IMR-90 (cell line): ENCODE data around the gene HECTD1. TPM values are rescaled to one million over a fixed set of nuclear protein-coding genes. Genes with fewer than 3 reads are reported as not detected.

Source experiments
- ATAC-seq: fragments of 200-7000 bp; cut with Tn5 transposase; 2 replicates; pipeline ENCODE4 v1.9.1; 2020; ENCODE audit warnings: low read depth, mild to moderate bottlenecking, moderate library complexity
- BruUV-seq: library from RNA; stranded (reverse); fragments of 400-500 nt; replicated peaks from 2 replicates; lab custom pipeline; 2021; lab: Mats Ljungman, UMichigan
- CTCF ChIA-PET: fragments of 300-600 bp; formaldehyde crosslinking; extraction: SDS; loops from one replicate; lab custom pipeline; 2021; ENCODE audit warnings: antibody characterized with exemption; lab: Yijun Ruan, JAX
- POLR2A ChIA-PET: fragments of 300-600 bp; sonication (Branson Sonifier 250); formaldehyde crosslinking; loops from one replicate; lab custom pipeline; 2022; ENCODE audit warnings: antibody characterized with exemption; ENCODE audit not compliant: unreplicated experiment; lab: Charles Lee
- DNase-seq: peaks from one replicate; pipeline ENCODE4 v3.0.0; 2013
- H2AFZ ChIP-seq: replicated peaks from 2 replicates; pipeline ENCODE3; 2013; ENCODE audit warnings: low read length, mild to moderate bottlenecking; ENCODE audit not compliant: poor library complexity
- H2AK5ac ChIP-seq: 2 replicates; pipeline ENCODE4 v1.6.1; 2013; ENCODE audit warnings: low read depth, low read length, inconsistent platforms
- H2AK9ac ChIP-seq: replicated peaks from 2 replicates; pipeline ENCODE3; 2013; ENCODE audit warnings: mild to moderate bottlenecking, low read depth, low read length, moderate library complexity; ENCODE audit not compliant: poor library complexity
- H2BK120ac ChIP-seq: 2 replicates; pipeline ENCODE4 v1.6.1; 2013; ENCODE audit warnings: low read depth, low read length, inconsistent platforms
- H2BK15ac ChIP-seq: 3 replicates; pipeline ENCODE4 v1.6.1; 2013; ENCODE audit warnings: low read depth, low read length, inconsistent platforms
- H2BK20ac ChIP-seq: 2 replicates; pipeline ENCODE4 v1.6.1; 2013; ENCODE audit warnings: low read depth, mild to moderate bottlenecking, inconsistent platforms, low read length, moderate library complexity
- H2BK5ac ChIP-seq: 2 replicates; pipeline ENCODE4 v1.6.1; 2013; ENCODE audit warnings: mild to moderate bottlenecking, low read depth, low read length, inconsistent platforms; ENCODE audit not compliant: poor library complexity, severe bottlenecking
- H3K14ac ChIP-seq: replicated peaks from 2 replicates; pipeline ENCODE4 v1.6.1; 2013; ENCODE audit warnings: low read depth, low read length, inconsistent platforms
- H3K18ac ChIP-seq: 2 replicates; pipeline ENCODE4 v1.6.1; 2013; ENCODE audit warnings: low read depth, low read length, control low read depth
- H3K23ac ChIP-seq: 2 replicates; pipeline ENCODE4 v1.6.1; 2013; ENCODE audit warnings: low read depth, low read length, inconsistent platforms
- H3K27ac ChIP-seq: 2 replicates; pipeline ENCODE4 v1.5.1; 2013; ENCODE audit warnings: mild to moderate bottlenecking, control low read depth, low read length; ENCODE audit not compliant: insufficient read depth
- H3K27me3 ChIP-seq: 2 replicates; pipeline ENCODE4 v1.6.1; 2013; ENCODE audit warnings: low read length; ENCODE audit not compliant: control insufficient read depth, insufficient read depth
- H3K36me3 ChIP-seq: 2 replicates; pipeline ENCODE4 v1.6.1; 2013; ENCODE audit warnings: low read length, mixed read lengths; ENCODE audit not compliant: control insufficient read depth, insufficient read depth
- H3K4ac ChIP-seq: 2 replicates; pipeline ENCODE4 v1.6.1; 2013; ENCODE audit warnings: low read depth, low read length, inconsistent platforms
- H3K4me1 ChIP-seq: 2 replicates; pipeline ENCODE4 v1.6.1; 2013; ENCODE audit warnings: low read length, mixed read lengths; ENCODE audit not compliant: control insufficient read depth, insufficient read depth
- H3K4me2 ChIP-seq: 2 replicates; pipeline ENCODE4 v1.6.1; 2013; ENCODE audit warnings: low read depth, mild to moderate bottlenecking, control low read depth, low read length, moderate library complexity
- H3K4me3 ChIP-seq: 2 replicates; pipeline ENCODE4 v1.5.1; 2013; ENCODE audit warnings: low read depth, mild to moderate bottlenecking, control low read depth, low read length, moderate library complexity; ENCODE audit not compliant: insufficient read depth
- H3K56ac ChIP-seq: 2 replicates; pipeline ENCODE4 v1.6.1; 2013; ENCODE audit warnings: low read length, inconsistent platforms; ENCODE audit not compliant: insufficient read depth; ENCODE audit errors: extremely low read depth
- H3K79me1 ChIP-seq, 2 experiments: 2 replicates each; pipeline ENCODE4 v1.6.1; 2013; ENCODE audit warnings: low read length in 2 of 2, inconsistent platforms in 1 of 2, low read depth in 1 of 2
- H3K9ac ChIP-seq: 2 replicates; pipeline ENCODE4 v1.6.1; 2013; ENCODE audit warnings: low read depth, low read length, control low read depth
- H3K9me1 ChIP-seq: 2 replicates; pipeline ENCODE4 v1.6.1; 2013; ENCODE audit warnings: low read length, inconsistent platforms; ENCODE audit not compliant: insufficient read depth
- H3K9me3 ChIP-seq: 2 replicates; pipeline ENCODE4 v1.6.1; 2013; ENCODE audit warnings: low read length; ENCODE audit not compliant: control insufficient read depth, insufficient read depth
- H4K20me1 ChIP-seq: 2 replicates; pipeline ENCODE4 v1.6.1; 2013; ENCODE audit warnings: low read length, inconsistent platforms; ENCODE audit not compliant: insufficient read depth
- H4K5ac ChIP-seq: 2 replicates; pipeline ENCODE4 v1.6.1; 2013; ENCODE audit warnings: mild to moderate bottlenecking, low read depth, low read length, control low read depth
- H4K8ac ChIP-seq, 2 experiments: 2 replicates each; pipeline ENCODE4 v1.6.1; 2013; ENCODE audit warnings: low read depth in 2 of 2, low read length in 2 of 2, control low read depth in 1 of 2, inconsistent platforms in 1 of 2
- H4K91ac ChIP-seq: 2 replicates; pipeline ENCODE4 v1.6.1; 2013; ENCODE audit warnings: low read depth, low read length, inconsistent platforms; ENCODE audit not compliant: insufficient read depth
- CEBPB ChIP-seq: IDR thresholded peaks from 2 replicates; pipeline ENCODE4 v1.6.1; 2012; ENCODE audit warnings: low read depth, low read length, improper control_type of control experiment
- CHD1 ChIP-seq: IDR thresholded peaks from 2 replicates; pipeline ENCODE4 v1.6.1; 2012; ENCODE audit warnings: low read depth, low read length, improper control_type of control experiment
- ELK1 ChIP-seq: fragments of 150-350 bp; IDR thresholded peaks from 2 replicates; pipeline ENCODE4 v1.6.1; 2016; ENCODE audit warnings: low read depth, mild to moderate bottlenecking, low read length, moderate library complexity, borderline replicate concordance
- FOS ChIP-seq: fragments of 150-350 bp; IDR thresholded peaks from 2 replicates; pipeline ENCODE4 v1.6.1; 2016; ENCODE audit warnings: low read depth, low read length
- MAZ ChIP-seq: IDR thresholded peaks from 2 replicates; pipeline ENCODE4 v1.6.1; 2012; ENCODE audit warnings: low read depth, mild to moderate bottlenecking, low read length, improper control_type of control experiment, moderate library complexity, borderline replicate concordance
- NFE2L2 ChIP-seq: fragments of 150-350 bp; IDR thresholded peaks from 2 replicates; pipeline ENCODE4 v1.6.1; 2016; ENCODE audit warnings: low read depth, mild to moderate bottlenecking, low read length
- POLR2A ChIP-seq: IDR thresholded peaks from 2 replicates; pipeline ENCODE4 v1.6.1; 2012; ENCODE audit warnings: mild to moderate bottlenecking, low read depth, low read length
- RAD21 ChIP-seq: IDR thresholded peaks from 2 replicates; pipeline ENCODE4 v1.6.1; 2012; ENCODE audit warnings: low read length, improper control_type of control experiment
- RCOR1 ChIP-seq: IDR thresholded peaks from 2 replicates; pipeline ENCODE4 v1.6.1; 2012; ENCODE audit warnings: mild to moderate bottlenecking, low read length, improper control_type of control experiment; ENCODE audit not compliant: insufficient replicate concordance
- SMC3 ChIP-seq: fragments of 150-350 bp; IDR thresholded peaks from 2 replicates; pipeline ENCODE4 v1.6.1; 2016; ENCODE audit warnings: low read depth, mild to moderate bottlenecking, antibody characterized with exemption, low read length, moderate library complexity
- WGBS, 2 experiments: methylation state at CpG; one replicate each; pipeline versions ENCODE4 v1.1.5 to v1.1.7; 2013; ENCODE audit warnings: missing lambda C conversion rate in 2 of 2; ENCODE audit not compliant: insufficient read length in 1 of 2; ENCODE audit errors: extremely low coverage in 2 of 2; 5-methylcytosine and 5-hydroxymethylcytosine counted together
- dilution Hi-C: fragments of 300-500 bp; cut with HindIII; formaldehyde crosslinking; loops from one replicate; pipeline ENCODE4 v1.14.3; 2018; ENCODE audit warnings: low sequenced_read_pairs; ENCODE audit not compliant: unreplicated experiment
- in situ Hi-C: fragments of 300-500 bp; cut with MboI; formaldehyde crosslinking; loops from 3 replicates; pipeline ENCODE4 v1.14.3; 2019; ENCODE audit warnings: low sequenced_read_pairs, inconsistent platforms, mixed read lengths
- intact Hi-C: fragments of 100-400 bp; cut with micrococcal nuclease; formaldehyde crosslinking; loops from 2 replicates; pipeline ENCODE4 v1.10.0; 2022
- polyA plus RNA-seq, 3 experiments: library from polyadenylated mRNA; depleted of rRNA; stranded (reverse); fragments of >200 nt; gene quantifications; 2 replicates each; pipeline ENCODE4 v1.2.3, GENCODE V29; 2012; ENCODE audit warnings: low replicate concordance in 1 of 3
- total RNA-seq: library from RNA; depleted of rRNA; stranded (reverse); fragments of >200 nt; gene quantifications from 2 replicates; pipeline ENCODE4 v1.2.3, GENCODE V29; 2012

Gene HECTD1
- total and polyA plus RNA-seq, 2 of the 4 experiments (the other 2 are of a cell fraction): 48.5 to 228 TPM

- Histone ChIP-seq H3K4me2 (no peak overlapping the region), H3K27ac (no peak overlapping the region), H3K4me1 (no peaks in the 10 kb centered on the region), H3K9me3 (no peaks in the 10 kb centered on the region), H3K4ac (no peak overlapping the region), H3K79me1 (peaks cover 0 to 3% of the 10 kb centered on the region in 2 experiments; a peak in 2 of 4 replicates), H2BK20ac (no peak overlapping the region), H3K56ac (no peak overlapping the region), H2BK15ac (no peak overlapping the region), H2AFZ (no peak overlapping the region), H4K5ac (no peak overlapping the region), H3K4me3 (no peak overlapping the region), H2BK120ac (no peak overlapping the region), H4K20me1 (no peaks in the 10 kb centered on the region), H2AK9ac (no peak overlapping the region), H2BK5ac (no peak overlapping the region), H3K27me3 (no peaks in the 10 kb centered on the region), H3K14ac (no peak overlapping the region), H3K18ac (no peak overlapping the region), H4K8ac (no peak overlapping the region), H3K23ac (no peak overlapping the region), H3K9me1 (peaks cover 3% of the 10 kb centered on the region), H2AK5ac (no peak overlapping the region), H4K91ac (no peak overlapping the region), H3K9ac (no peak overlapping the region), H3K36me3 (peaks cover 2% of the 10 kb centered on the region; the same call in 1 of the 2 replicates)
- ATAC-seq: no peak
- CTCF ChIA-PET: no interaction called here
- intact Hi-C loops: no loop called here
- in situ Hi-C loops: no loop called here
- no TSS peak for BruUV-seq
- WGBS, 2 experiments: no CpG with 5 or more reads among the region's 2 CpGs
- TF ChIP-seq NFE2L2 (no peak), RAD21 (no peak), SMC3 (no peak), RCOR1 (no peak), ELK1 (no peak), MAZ (no peak), FOS (no peak), CEBPB (no peak), CHD1 (no peak), POLR2A (no peak)
- POLR2A ChIA-PET: no interaction called here
- dilution Hi-C loops: no loop called here
- DNase-seq: no peak
Measured at GRCh38 chr14:31075144-31075543, 132.4 kb downstream of the HECTD1 start.
